K562 (cell line): ENCODE measurements around the gene OPTN. TPM values are rescaled to one million over a fixed set of nuclear protein-coding genes. Genes with fewer than 3 reads are reported as not detected.

Source experiments
- ATAC-seq: fragments of 200-7000 bp; cut with Tn5 transposase; 3 replicates; pipeline ENCODE4 v1.9.1; 2020; ENCODE audit warnings: moderate library complexity
- BruUV-seq: library from RNA; stranded (reverse); fragments of 400-500 nt; replicated peaks from 2 replicates; lab custom pipeline; 2021; lab: Mats Ljungman, UMichigan
- CTCF ChIA-PET: fragments of 300-600 bp; formaldehyde crosslinking; extraction: SDS; loops from one replicate; lab custom pipeline; 2021; ENCODE audit warnings: low intra/inter-chr PET ratio; lab: Yijun Ruan, JAX
- POLR2A ChIA-PET: fragments of 300-600, 350-650 bp; sonication (Branson Sonifier 250); formaldehyde crosslinking; extraction: SDS; loops from one replicate; lab custom pipeline; 2021; ENCODE audit warnings: antibody characterized with exemption, inconsistent platforms; lab: Yijun Ruan, JAX
- DNase-seq, 4 experiments: peaks; one replicate each; pipeline versions ENCODE4 v3.0.0 to v3.0.0-alpha.2; 2011 to 2018; ENCODE audit warnings: low spot score in 3 of 4, mixed read lengths in 3 of 4; ENCODE audit errors: extremely low read depth in 1 of 4
- FAIRE-seq: peaks from 2 replicates; lab custom pipeline; 2011; peaks lifted over from hg19 to GRCh38; lab: Jason Lieb, UNC
- H2AFZ ChIP-seq: 2 replicates; pipeline ENCODE4 v1.6.0; 2011; ENCODE audit warnings: low read depth, low read length, control low read depth, inconsistent platforms
- H3K27ac ChIP-seq: fragments of 200-600 bp; 3 replicates; pipeline ENCODE4 v1.8.0; 2011; ENCODE audit warnings: low read depth, mild to moderate bottlenecking, control low read depth, inconsistent platforms, low read length, moderate library complexity, mixed read lengths; ENCODE audit errors: extremely low read depth
- H3K27me3 ChIP-seq, 2 experiments: fragments of 300-600 bp in 1 of 2; 2 replicates in 1 of 2; 3 replicates in 1 of 2; pipeline versions ENCODE4 v1.6.0 to v1.8.0; 2011; ENCODE audit warnings: inconsistent platforms in 2 of 2, low read length in 2 of 2, mild to moderate bottlenecking in 1 of 2, mixed read lengths in 1 of 2, moderate library complexity in 1 of 2; ENCODE audit not compliant: control insufficient read depth in 2 of 2, insufficient read depth in 2 of 2
- H3K36me3 ChIP-seq: fragments of 300-600 bp; 3 replicates; pipeline ENCODE4 v1.8.0; 2011; ENCODE audit warnings: mild to moderate bottlenecking, low read length, inconsistent platforms; ENCODE audit not compliant: control insufficient read depth, insufficient read depth
- H3K4me1 ChIP-seq, 2 experiments: fragments of 200-600 bp in 1 of 2; replicated peaks in 1 of 2; 2 replicates in 1 of 2; 3 replicates in 1 of 2; pipeline versions ENCODE4 v1.5.1 to v1.8.0; 2011; ENCODE audit warnings: inconsistent platforms in 2 of 2, low read length in 2 of 2, mild to moderate bottlenecking in 1 of 2, mixed read lengths in 1 of 2, moderate library complexity in 1 of 2; ENCODE audit not compliant: control insufficient read depth in 2 of 2, insufficient read depth in 2 of 2
- H3K4me2 ChIP-seq: 2 replicates; pipeline ENCODE4 v1.6.1; 2011; ENCODE audit warnings: low read length, control low read depth, inconsistent platforms, mixed read lengths; ENCODE audit not compliant: insufficient read depth
- H3K4me3 ChIP-seq: fragments of 200-600 bp; sonication (generic), shearing (Covaris generic); 2 replicates; pipeline ENCODE4 v1.5.1; 2016; ENCODE audit warnings: control low read depth, inconsistent platforms
- H3K79me2 ChIP-seq: fragments of 200-600 bp; 3 replicates; pipeline ENCODE4 v1.8.0; 2011; ENCODE audit warnings: low read length, inconsistent platforms; ENCODE audit not compliant: control insufficient read depth, insufficient read depth
- H3K9ac ChIP-seq, 2 experiments: 2 replicates each; pipeline versions ENCODE4 v1.6.0 to v1.6.1; 2011; ENCODE audit warnings: low read depth in 2 of 2, low read length in 2 of 2, control low read depth in 1 of 2, inconsistent platforms in 1 of 2, mild to moderate bottlenecking in 1 of 2, mixed read lengths in 1 of 2; ENCODE audit not compliant: insufficient read depth in 1 of 2
- H3K9me1 ChIP-seq: one replicate; pipeline ENCODE4 v1.6.0; 2011; ENCODE audit warnings: inconsistent platforms, mild to moderate bottlenecking, low read length, moderate library complexity; ENCODE audit not compliant: control insufficient read depth, insufficient read depth
- H3K9me3 ChIP-seq: replicated peaks from 2 replicates; pipeline ENCODE4 v1.5.1; 2011; ENCODE audit warnings: low read depth, low read length, inconsistent platforms; ENCODE audit not compliant: control insufficient read depth, insufficient read depth
- H4K20me1 ChIP-seq: replicated peaks from 2 replicates; pipeline ENCODE4 v1.6.1; 2011; ENCODE audit warnings: low read length, inconsistent platforms, mixed read lengths; ENCODE audit not compliant: control insufficient read depth, insufficient read depth
- IRF2 ChIP-seq: sonication (generic); formaldehyde crosslinking; IDR thresholded peaks from 2 replicates; pipeline ENCODE4 v1.8.1; 2022; ENCODE audit warnings: mild to moderate bottlenecking, missing genetic modification reagents
- JUND ChIP-seq, 2 experiments: IDR thresholded peaks; 2 replicates in 1 of 2; 3 replicates in 1 of 2; pipeline ENCODE4 v1.6.1; 2011; ENCODE audit warnings: borderline replicate concordance in 2 of 2, low read depth in 2 of 2, low read length in 2 of 2, improper control_type of control experiment in 1 of 2, missing biosample characterization in 1 of 2, missing genetic modification characterization in 1 of 2, missing genetic modification reagents in 1 of 2
- L3MBTL2 ChIP-seq: fragments of 450-650 bp; IDR thresholded peaks from 2 replicates; pipeline ENCODE4 v1.6.1; 2016; ENCODE audit warnings: mild to moderate bottlenecking, moderate library complexity
- ZNF408 ChIP-seq: fragments of 250-450 bp; sonication (Bioruptor Pico); IDR thresholded peaks from 2 replicates; pipeline ENCODE4 v1.4.0; 2020; ENCODE audit warnings: low read depth, mild to moderate bottlenecking, moderate library complexity
- WGBS: fragments of 100-300 bp; shearing (Covaris generic); methylation state at CpG from one replicate; pipeline ENCODE4 v1.1.6; 2016; ENCODE audit warnings: low coverage, mixed read lengths; ENCODE audit not compliant: insufficient coverage; ENCODE audit errors: missing lambda C conversion rate; 5-methylcytosine and 5-hydroxymethylcytosine counted together
- in situ Hi-C: fragments of 300-500 bp; cut with MboI; formaldehyde crosslinking; loops from 4 replicates; pipeline ENCODE4 v1.15.0; 2018; ENCODE audit warnings: inconsistent platforms, mixed read lengths
- intact Hi-C: fragments of 100-400 bp; cut with micrococcal nuclease; formaldehyde crosslinking; loops from 2 replicates; pipeline ENCODE4 v1.14.2; 2022
- polyA plus RNA-seq, 8 experiments: library from polyadenylated mRNA; depleted of rRNA in 4 of 8; stranded (reverse) in 5 of 8; unstranded in 3 of 8; fragments of >200 nt; fragmentation: Nextera tagmentation in 2 of 8; fragmentation: Illumina TruSeq in 1 of 8; extraction: Ambion mirVana in 2 of 8; extraction: Trizol in 1 of 8; gene quantifications; 2 replicates each; pipeline versions ENCODE4 v1.2.1 to v1.2.3, GENCODE V29; 2011 to 2014; ENCODE audit warnings: inconsistent platforms in 1 of 8, missing spikeins in 1 of 8
- total RNA-seq, 7 experiments: library from RNA; depleted of rRNA in 6 of 7; stranded (reverse); fragments of >200 nt in 6 of 7; fragmentation: Illumina TruSeq in 2 of 7; extraction: Trizol in 2 of 7; gene quantifications; 2 replicates each; pipeline versions ENCODE4 v1.2.1 to v1.2.3, GENCODE V29; 2011 to 2021; ENCODE audit warnings: low replicate concordance in 1 of 7
- TF ChIP-seq, protein P1 (sequence below), 2 experiments: fragments of 450-650 bp; conservative IDR thresholded peaks; 2 replicates each; pipeline ENCODE4 v1.6.1; 2017; ENCODE audit warnings: mild to moderate bottlenecking in 2 of 2, moderate library complexity in 2 of 2
- TF ChIP-seq, protein P2 (sequence below), 2 experiments: IDR thresholded peaks; 2 replicates each; pipeline ENCODE4 v1.6.1; 2011; ENCODE audit warnings: borderline replicate concordance in 1 of 2, control low read depth in 1 of 2, low read depth in 1 of 2, low read length in 1 of 2, mild to moderate bottlenecking in 1 of 2, mixed read lengths in 1 of 2, moderate library complexity in 1 of 2; ENCODE audit not compliant: insufficient read depth in 1 of 2, insufficient read length in 1 of 2, poor library complexity in 1 of 2, severe bottlenecking in 1 of 2; ENCODE audit errors: extremely low read depth in 1 of 2

OPTN gene
- total and polyA plus RNA-seq, 9 of the 15 experiments (the other 6 are each of a cell fraction or from before 2014, with no cell fraction given) = 2.2 to 6.8 (median 5.0) TPM

DNA sequence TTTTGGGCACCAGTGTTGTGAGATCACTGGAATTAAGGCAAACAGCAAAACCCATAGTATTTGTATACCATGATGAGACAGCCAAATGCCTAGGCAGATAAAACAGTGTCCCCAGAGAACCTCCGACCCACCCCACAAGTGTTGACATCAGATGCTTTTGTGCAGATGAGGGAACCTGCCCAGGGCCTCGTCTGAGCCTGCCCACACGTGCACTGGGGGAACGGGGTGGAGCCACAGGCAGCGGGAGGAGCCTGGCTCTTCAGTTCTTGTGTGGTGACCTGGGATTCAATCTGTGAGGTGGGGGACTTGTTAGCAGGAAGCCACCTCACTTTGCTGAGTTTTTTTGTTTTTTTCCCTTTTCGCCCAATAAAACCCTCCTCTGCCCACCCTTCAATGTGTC is 33.4 kb upstream of the OPTN start:
- under 1% methylated on average over 6 of the region's 6 CpGs for WGBS
- intact Hi-C loops = no loop called here
- no peak overlapping the region for H3K9ac ChIP-seq
- no TSS peak for BruUV-seq
- CTCF ChIA-PET = no interaction called here
- no peak overlapping the region for H3K4me2 ChIP-seq
- H2AFZ ChIP-seq = no peak overlapping the region
- no peaks in the 10 kb centered on the region; a peak in 2 of 5 replicates for H3K27me3 ChIP-seq
- peak; percentile 68 for ATAC-seq
- no peaks in the 10 kb centered on the region for H3K9me1 ChIP-seq
- no peak for DNase-seq
- no peak for FAIRE-seq
- no peaks in the 10 kb centered on the region for H4K20me1 ChIP-seq
- no peaks in the 10 kb centered on the region for H3K9me3 ChIP-seq
- H3K4me3 ChIP-seq = no peak overlapping the region
- H3K36me3 ChIP-seq = no peaks in the 10 kb centered on the region
- POLR2A ChIA-PET = no interaction called here
- no peaks in the 10 kb centered on the region for H3K4me1 ChIP-seq
- no peaks in the 10 kb centered on the region for H3K79me2 ChIP-seq
- no peak overlapping the region for H3K27ac ChIP-seq
- in situ Hi-C loops = no loop called here
- TF ChIP-seq ZNF408 (CRISPR knock-in tag) (no peak), IRF2 (CRISPR knock-in tag) (no peak), JUND (IDR thresholded peaks at IDR 0.05; ENCODE audit: borderline replicate concordance, low read depth, low read length) (no peak), JUND (tag; IDR thresholded peaks at IDR 0.05; ENCODE audit: borderline replicate concordance, low read depth, low read length) (peak; percentile 20; the same call in 1 of the 3 replicates), L3MBTL2 (peak; percentile 96)
- TF ChIP-seq, protein P1, sequence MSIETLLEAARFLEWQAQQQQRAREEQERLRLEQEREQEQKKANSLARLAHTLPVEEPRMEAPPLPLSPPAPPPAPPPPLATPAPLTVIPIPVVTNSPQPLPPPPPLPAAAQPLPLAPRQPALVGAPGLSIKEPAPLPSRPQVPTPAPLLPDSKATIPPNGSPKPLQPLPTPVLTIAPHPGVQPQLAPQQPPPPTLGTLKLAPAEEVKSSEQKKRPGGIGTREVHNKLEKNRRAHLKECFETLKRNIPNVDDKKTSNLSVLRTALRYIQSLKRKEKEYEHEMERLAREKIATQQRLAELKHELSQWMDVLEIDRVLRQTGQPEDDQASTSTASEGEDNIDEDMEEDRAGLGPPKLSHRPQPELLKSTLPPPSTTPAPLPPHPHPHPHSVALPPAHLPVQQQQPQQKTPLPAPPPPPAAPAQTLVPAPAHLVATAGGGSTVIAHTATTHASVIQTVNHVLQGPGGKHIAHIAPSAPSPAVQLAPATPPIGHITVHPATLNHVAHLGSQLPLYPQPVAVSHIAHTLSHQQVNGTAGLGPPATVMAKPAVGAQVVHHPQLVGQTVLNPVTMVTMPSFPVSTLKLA (conservative IDR thresholded peaks at IDR 0.05) = 0 out of 4 replicates have a peak, but pooled peaks of 1 of the 2 experiments have one; percentile 27
- TF ChIP-seq, protein P2, sequence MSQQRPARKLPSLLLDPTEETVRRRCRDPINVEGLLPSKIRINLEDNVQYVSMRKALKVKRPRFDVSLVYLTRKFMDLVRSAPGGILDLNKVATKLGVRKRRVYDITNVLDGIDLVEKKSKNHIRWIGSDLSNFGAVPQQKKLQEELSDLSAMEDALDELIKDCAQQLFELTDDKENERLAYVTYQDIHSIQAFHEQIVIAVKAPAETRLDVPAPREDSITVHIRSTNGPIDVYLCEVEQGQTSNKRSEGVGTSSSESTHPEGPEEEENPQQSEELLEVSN (IDR thresholded peaks at IDR 0.05; ENCODE audit: borderline replicate concordance in 1 of 2, extremely low read depth in 1 of 2, insufficient read depth in 1 of 2, insufficient read length in 1 of 2, low read depth in 1 of 2, low read length in 1 of 2, poor library complexity in 1 of 2, severe bottlenecking in 1 of 2) = peak; percentile 74 to 78
